ENCODE measurements around the gene MPP7. TPM values are rescaled to one million over a fixed set of nuclear protein-coding genes. Genes with fewer than 3 reads are reported as not detected.

The MPP7 gene
- total RNA-seq, 4 donors from 2014 or later = 39.1 to 47.3 (median 43.2) TPM

- H3K4me1 ChIP-seq = no peaks in the 10 kb centered on the region
- TF ChIP-seq EP300 (IDR thresholded peaks at IDR 0.05) (no peak), CTCF (IDR thresholded peaks at IDR 0.05) (no peak), POLR2AphosphoS5 (IDR thresholded peaks at IDR 0.05) (no peak), POLR2A (IDR thresholded peaks at IDR 0.05) (no peak)
- no peak overlapping the region for H3K4me3 ChIP-seq
- no peak overlapping the region for H3K27ac ChIP-seq
- no peaks in the 10 kb centered on the region for H3K9me3 ChIP-seq
- 56% methylated on average over 7 of the region's 7 CpGs for WGBS
- H3K36me3 ChIP-seq = no peaks in the 10 kb centered on the region
- H3K27me3 ChIP-seq = no peaks in the 10 kb centered on the region
- DNase-seq (ENCODE audit: low spot score in 2 of 2) = no peak
Observed at GRCh38 chr10:28317760-28318159, 14.9 kb upstream of the MPP7 start.

GRCh38 chr10:28316696-28317095 lies 13.8 kb upstream of the MPP7 start:
- H3K4me1 ChIP-seq = no peaks in the 10 kb centered on the region
- H3K9me3 ChIP-seq = no peaks in the 10 kb centered on the region
- DNase-seq (ENCODE audit: low spot score in 2 of 2) = no peak
- H3K27me3 ChIP-seq = no peaks in the 10 kb centered on the region
- WGBS = 56% methylated on average over 5 of the region's 5 CpGs
- no peaks in the 10 kb centered on the region for H3K36me3 ChIP-seq
- H3K27ac ChIP-seq = no peak overlapping the region
- H3K4me3 ChIP-seq = no peak overlapping the region
- no peak for TF ChIP-seq CTCF (IDR thresholded peaks at IDR 0.05)
- no peak for TF ChIP-seq POLR2A (IDR thresholded peaks at IDR 0.05)
- TF ChIP-seq POLR2AphosphoS5 (IDR thresholded peaks at IDR 0.05) = no peak
- TF ChIP-seq EP300 (IDR thresholded peaks at IDR 0.05) = no peak

- Histone ChIP-seq H3K27ac (no peak overlapping the region), H3K9me3 (no peaks in the 10 kb centered on the region), H3K36me3 (no peaks in the 10 kb centered on the region), H3K4me1 (no peaks in the 10 kb centered on the region), H3K27me3 (no peaks in the 10 kb centered on the region), H3K4me3 (no peak overlapping the region)
- DNase-seq (ENCODE audit: low spot score in 2 of 2) = no peak
- TF ChIP-seq CTCF (IDR thresholded peaks at IDR 0.05) = no peak
- TF ChIP-seq POLR2AphosphoS5 (IDR thresholded peaks at IDR 0.05) = no peak
- no peak for TF ChIP-seq POLR2A (IDR thresholded peaks at IDR 0.05)
- TF ChIP-seq EP300 (IDR thresholded peaks at IDR 0.05) = no peak
- 79% methylated on average over 4 of the region's 4 CpGs for WGBS
Observed at GRCh38 chr10:28315140-28315539, 12.3 kb upstream of the MPP7 start.

GRCh38 chr10:28314211-28314610 lies 11.3 kb upstream of the MPP7 start:
- TF ChIP-seq CTCF (IDR thresholded peaks at IDR 0.05) (no peak), POLR2AphosphoS5 (IDR thresholded peaks at IDR 0.05) (no peak), POLR2A (IDR thresholded peaks at IDR 0.05) (no peak), EP300 (IDR thresholded peaks at IDR 0.05) (no peak)
- WGBS = 90% methylated on average over 5 of the region's 5 CpGs
- Histone ChIP-seq H3K36me3 (no peaks in the 10 kb centered on the region), H3K9me3 (no peaks in the 10 kb centered on the region), H3K27ac (no peak overlapping the region), H3K4me1 (no peaks in the 10 kb centered on the region), H3K27me3 (no peaks in the 10 kb centered on the region), H3K4me3 (no peak overlapping the region)
- DNase-seq (ENCODE audit: low spot score in 2 of 2) = no peak

- no peaks in the 10 kb centered on the region for H3K9me3 ChIP-seq
- H3K4me3 ChIP-seq = no peak overlapping the region
- H3K27ac ChIP-seq = no peak overlapping the region
- WGBS = 44% methylated on average over 6 of the region's 6 CpGs
- H3K4me1 ChIP-seq = no peaks in the 10 kb centered on the region
- no peaks in the 10 kb centered on the region for H3K36me3 ChIP-seq
- H3K27me3 ChIP-seq = peaks cover 8% of the 10 kb centered on the region
- TF ChIP-seq POLR2A (IDR thresholded peaks at IDR 0.05) (no peak), CTCF (IDR thresholded peaks at IDR 0.05) (no peak), EP300 (IDR thresholded peaks at IDR 0.05) (no peak), POLR2AphosphoS5 (IDR thresholded peaks at IDR 0.05) (no peak)
- DNase-seq (ENCODE audit: low spot score in 2 of 2) = no peak
Observed at GRCh38 chr10:28312572-28312971, 9.7 kb upstream of the MPP7 start.

All from suprapubic skin (tissue), 4 donors.